Ascending aorta (tissue), 2 donors: ENCODE results near the gene NELL1. TPM values are rescaled to one million over a fixed set of nuclear protein-coding genes. Genes with fewer than 3 reads are reported as not detected.

Experiments
- DNase-seq, 2 donors: peaks; one replicate each; pipeline ENCODE4 v3.0.0-alpha.2; 2019; ENCODE audit warnings: low spot score in 2 of 2
- H3K27ac ChIP-seq, 2 donors: fragments of 200-600 bp; sonication (generic); one replicate each; pipeline ENCODE4 v1.5.1; 2016 to 2017; ENCODE audit warnings: mild to moderate bottlenecking in 1 of 2
- H3K27me3 ChIP-seq: fragments of 200-600 bp; sonication (generic); one replicate; pipeline ENCODE4 v1.5.1; 2017
- H3K36me3 ChIP-seq, 2 donors: fragments of 200-600 bp; sonication (generic); one replicate each; pipeline ENCODE4 v1.5.1; 2016
- H3K4me1 ChIP-seq, 2 donors: fragments of 200-600 bp; sonication (generic); one replicate each; pipeline ENCODE4 v1.5.1; 2016 to 2017; ENCODE audit warnings: mild to moderate bottlenecking in 1 of 2
- H3K4me3 ChIP-seq, 2 donors: fragments of 200-600 bp; sonication (generic); one replicate each; pipeline ENCODE4 v1.5.1; 2016 to 2017; ENCODE audit warnings: mild to moderate bottlenecking in 1 of 2
- H3K9me3 ChIP-seq, 2 donors: fragments of 200-600 bp; sonication (generic); one replicate each; pipeline ENCODE4 v1.5.1; 2016
- intact Hi-C: fragments of 100-400 bp; cut with DNase I; formaldehyde crosslinking; loops from one replicate; pipeline ENCODE4 v1.15.1; 2023
- total RNA-seq: library from RNA; depleted of rRNA; stranded (reverse); fragments of >200 nt; gene quantifications from one replicate; pipeline ENCODE4 v1.1.0, GENCODE V29; 2016
- TF ChIP-seq, protein P1 (sequence below), 3 experiments: fragments of 200-600 bp in 2 of 3; fragments of 450-650 bp in 1 of 3; sonication (generic) in 2 of 3; IDR thresholded peaks; one replicate each; pipeline ENCODE4 v1.5.1; 2016 to 2019; ENCODE audit warnings: antibody characterized with exemption in 3 of 3, mild to moderate bottlenecking in 1 of 3, moderate library complexity in 1 of 3

NELL1 gene
- total RNA-seq, 1 donor from 2014 or later, result not detected

DNA sequence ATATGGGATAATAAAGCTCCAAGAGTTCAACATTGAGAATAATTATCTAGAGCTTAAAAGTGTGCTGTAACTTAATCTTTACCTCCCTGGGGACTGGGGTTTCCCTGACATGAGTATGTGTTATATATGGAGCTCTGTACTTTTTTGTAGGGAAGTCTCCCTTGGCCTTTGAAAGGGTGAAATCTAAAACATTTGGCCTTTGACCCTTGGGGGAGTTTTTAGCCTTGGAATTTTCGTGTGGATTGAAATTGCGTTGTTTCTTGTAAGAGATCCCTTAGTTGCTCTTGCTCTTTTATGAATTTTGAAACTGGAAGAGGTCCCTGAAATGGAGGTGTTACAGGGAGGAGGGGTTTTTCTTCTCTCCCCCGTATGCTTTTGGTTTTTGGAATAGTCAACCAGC, 450.0 kb downstream of the NELL1 start:
- TF ChIP-seq, protein P1, sequence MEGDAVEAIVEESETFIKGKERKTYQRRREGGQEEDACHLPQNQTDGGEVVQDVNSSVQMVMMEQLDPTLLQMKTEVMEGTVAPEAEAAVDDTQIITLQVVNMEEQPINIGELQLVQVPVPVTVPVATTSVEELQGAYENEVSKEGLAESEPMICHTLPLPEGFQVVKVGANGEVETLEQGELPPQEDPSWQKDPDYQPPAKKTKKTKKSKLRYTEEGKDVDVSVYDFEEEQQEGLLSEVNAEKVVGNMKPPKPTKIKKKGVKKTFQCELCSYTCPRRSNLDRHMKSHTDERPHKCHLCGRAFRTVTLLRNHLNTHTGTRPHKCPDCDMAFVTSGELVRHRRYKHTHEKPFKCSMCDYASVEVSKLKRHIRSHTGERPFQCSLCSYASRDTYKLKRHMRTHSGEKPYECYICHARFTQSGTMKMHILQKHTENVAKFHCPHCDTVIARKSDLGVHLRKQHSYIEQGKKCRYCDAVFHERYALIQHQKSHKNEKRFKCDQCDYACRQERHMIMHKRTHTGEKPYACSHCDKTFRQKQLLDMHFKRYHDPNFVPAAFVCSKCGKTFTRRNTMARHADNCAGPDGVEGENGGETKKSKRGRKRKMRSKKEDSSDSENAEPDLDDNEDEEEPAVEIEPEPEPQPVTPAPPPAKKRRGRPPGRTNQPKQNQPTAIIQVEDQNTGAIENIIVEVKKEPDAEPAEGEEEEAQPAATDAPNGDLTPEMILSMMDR (IDR thresholded peaks at IDR 0.05), result no peak
- no peak for DNase-seq
- Histone ChIP-seq H3K27ac (no peak overlapping the region), H3K4me1 (no peaks in the 10 kb centered on the region), H3K27me3 (no peaks in the 10 kb centered on the region), H3K9me3 (no peaks in the 10 kb centered on the region), H3K4me3 (no peak overlapping the region), H3K36me3 (no peaks in the 10 kb centered on the region)
- intact Hi-C loops, result no loop called here

DNA sequence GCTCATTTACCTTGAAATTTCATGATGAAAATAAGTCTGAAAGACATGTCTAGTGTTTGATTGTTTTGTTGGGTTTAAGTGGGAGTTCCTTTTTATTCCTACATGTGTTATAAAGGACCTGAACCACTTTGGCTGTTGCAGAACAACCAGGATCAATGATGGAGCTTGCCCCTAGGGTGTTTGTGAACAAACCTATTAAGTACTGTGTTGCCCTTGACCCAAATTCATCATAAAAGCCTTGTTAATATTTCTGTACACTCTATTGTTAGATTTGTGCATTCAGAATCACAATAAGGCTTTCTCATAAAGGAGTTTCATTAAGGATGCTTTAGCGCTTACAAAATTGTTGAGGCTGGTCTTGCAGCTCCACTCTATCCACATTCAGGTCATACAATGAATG, 452.6 kb downstream of the NELL1 start:
- TF ChIP-seq, protein P1 (IDR thresholded peaks at IDR 0.05), result no peak

GRCh38 chr11:21122523-21122922, 453.1 kb downstream of the NELL1 start:
- H3K4me1 ChIP-seq, result no peaks in the 10 kb centered on the region
- no peak for DNase-seq
- H3K4me3 ChIP-seq, result no peak overlapping the region
- intact Hi-C loops, result no loop called here
- no peak overlapping the region for H3K27ac ChIP-seq
- H3K36me3 ChIP-seq, result no peaks in the 10 kb centered on the region
- no peaks in the 10 kb centered on the region for H3K27me3 ChIP-seq
- no peaks in the 10 kb centered on the region for H3K9me3 ChIP-seq
- TF ChIP-seq, protein P1 (IDR thresholded peaks at IDR 0.05), result no peak

More for the DNA sequence above, 452.6 kb downstream of the NELL1 start:
- H3K36me3 ChIP-seq, result no peaks in the 10 kb centered on the region
- H3K9me3 ChIP-seq, result no peaks in the 10 kb centered on the region
- H3K27ac ChIP-seq, result no peak overlapping the region
- no peak for DNase-seq
- no peaks in the 10 kb centered on the region for H3K4me1 ChIP-seq
- no peak overlapping the region for H3K4me3 ChIP-seq
- H3K27me3 ChIP-seq, result no peaks in the 10 kb centered on the region
- intact Hi-C loops, result no loop called here

- Histone ChIP-seq H3K27me3 (no peaks in the 10 kb centered on the region), H3K4me3 (no peak overlapping the region), H3K27ac (no peak overlapping the region), H3K4me1 (no peaks in the 10 kb centered on the region), H3K36me3 (no peaks in the 10 kb centered on the region), H3K9me3 (no peaks in the 10 kb centered on the region)
- intact Hi-C loops, result no loop called here
- DNase-seq, result no peak
- TF ChIP-seq, protein P1 (IDR thresholded peaks at IDR 0.05), result no peak
Measured at GRCh38 chr11:21132146-21132720, 462.8 kb downstream of the NELL1 start.

DNA sequence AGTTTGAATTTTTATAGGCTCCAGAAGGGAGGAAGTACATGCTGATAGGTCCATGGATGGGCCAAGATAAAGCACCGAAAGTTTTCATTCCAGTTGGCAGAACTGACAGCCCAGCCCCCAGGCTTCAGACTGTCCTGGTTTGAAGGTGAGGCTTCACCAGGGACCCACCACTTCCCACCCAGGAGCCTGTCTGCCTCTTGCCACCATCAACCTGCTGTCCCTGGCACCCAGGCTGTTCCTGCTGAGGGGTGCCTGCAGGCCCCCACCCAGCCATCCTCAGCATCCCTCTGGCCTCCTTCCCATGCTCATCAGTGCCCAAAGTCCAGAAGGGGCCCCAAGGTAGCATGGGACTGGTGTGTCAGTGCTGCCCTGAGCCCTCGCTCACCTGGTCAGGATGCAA, 463.9 kb downstream of the NELL1 start:
- TF ChIP-seq, protein P1 (IDR thresholded peaks at IDR 0.05), result no peak
- no peak overlapping the region for H3K4me3 ChIP-seq
- no peaks in the 10 kb centered on the region for H3K9me3 ChIP-seq
- intact Hi-C loops, result no loop called here
- no peak overlapping the region for H3K27ac ChIP-seq
- DNase-seq, result no peak
- no peaks in the 10 kb centered on the region for H3K4me1 ChIP-seq
- H3K27me3 ChIP-seq, result no peaks in the 10 kb centered on the region
- H3K36me3 ChIP-seq, result no peaks in the 10 kb centered on the region

- Histone ChIP-seq H3K9me3 (no peaks in the 10 kb centered on the region), H3K4me3 (no peak overlapping the region), H3K27me3 (no peaks in the 10 kb centered on the region), H3K4me1 (no peaks in the 10 kb centered on the region), H3K27ac (no peak overlapping the region), H3K36me3 (no peaks in the 10 kb centered on the region)
- intact Hi-C loops, result no loop called here
- TF ChIP-seq, protein P1 (IDR thresholded peaks at IDR 0.05), result no peak
- no peak for DNase-seq
Measured at GRCh38 chr11:21133722-21134121, 464.3 kb downstream of the NELL1 start.
